GM12878 (cell line): ENCODE results near the gene RABEP1. TPM values are rescaled to one million over a fixed set of nuclear protein-coding genes. Genes with fewer than 3 reads are reported as not detected.

ENCODE experiments used
- ATAC-seq: fragments of 200-7000 bp; cut with Tn5 transposase; 3 replicates; pipeline ENCODE4 v1.9.1; 2020; ENCODE audit warnings: mild to moderate bottlenecking, moderate library complexity
- BruUV-seq: library from RNA; stranded (reverse); fragments of 400-500 nt; replicated peaks from 2 replicates; lab custom pipeline; 2021; lab: Mats Ljungman, UMichigan
- CTCF ChIA-PET: fragments of 300-600 bp; sonication (Branson Sonifier 250); formaldehyde crosslinking; extraction: SDS; loops from one replicate; lab custom pipeline; 2021; ENCODE audit warnings: inconsistent platforms; lab: Yijun Ruan, JAX
- POLR2A ChIA-PET: fragments of 350-600 bp; formaldehyde crosslinking; extraction: SDS; loops from one replicate; lab custom pipeline; 2021; ENCODE audit warnings: inconsistent platforms; lab: Charles Lee
- RAD21 ChIA-PET: fragments of 300-600 bp; sonication (Branson Sonifier 250); formaldehyde crosslinking; loops from one replicate; lab custom pipeline; 2023; ENCODE audit warnings: antibody characterized with exemption; ENCODE audit not compliant: unreplicated experiment; lab: Charles Lee
- SMC1A ChIA-PET: fragments of 300-600 bp; sonication (Branson Sonifier 250); formaldehyde crosslinking; loops from one replicate; lab custom pipeline; 2023; ENCODE audit not compliant: unreplicated experiment, uncharacterized antibody; lab: Charles Lee
- DNase-seq: peaks from one replicate; pipeline ENCODE4 v3.0.0-alpha.2; 2011; ENCODE audit warnings: low read depth, low spot score
- FAIRE-seq: peaks from 3 replicates; lab custom pipeline; 2011; peaks lifted over from hg19 to GRCh38; lab: Jason Lieb, UNC
- H2AFZ ChIP-seq: 2 replicates; pipeline ENCODE4 v1.6.0; 2011; ENCODE audit warnings: low read depth, low read length, control low read depth; ENCODE audit not compliant: control insufficient read depth
- H3K27ac ChIP-seq: 2 replicates; pipeline ENCODE4 v1.5.1; 2011; ENCODE audit warnings: control low read depth; ENCODE audit not compliant: control insufficient read depth, insufficient read depth
- H3K27me3 ChIP-seq, 2 experiments: replicated peaks in 1 of 2; 2 replicates each; pipeline versions ENCODE4 v1.6.0 to v1.6.1; 2011; ENCODE audit warnings: low read length in 1 of 2; ENCODE audit not compliant: control insufficient read depth in 2 of 2, insufficient read depth in 2 of 2
- H3K36me3 ChIP-seq, 2 experiments: 2 replicates each; pipeline ENCODE4 v1.5.1; 2011; ENCODE audit warnings: low read length in 1 of 2; ENCODE audit not compliant: control insufficient read depth in 2 of 2, insufficient read depth in 2 of 2
- H3K4me1 ChIP-seq: 2 replicates; pipeline ENCODE4 v1.6.1; 2011; ENCODE audit warnings: mild to moderate bottlenecking, low read length, moderate library complexity, mixed read lengths; ENCODE audit not compliant: control insufficient read depth, insufficient read depth
- H3K4me2 ChIP-seq: 2 replicates; pipeline ENCODE4 v1.6.0; 2011; ENCODE audit warnings: control low read depth; ENCODE audit not compliant: control insufficient read depth, insufficient read depth
- H3K4me3 ChIP-seq: fragments of 200-600 bp; sonication (generic); 2 replicates; pipeline ENCODE4 v1.5.1; 2016
- H3K79me2 ChIP-seq: 2 replicates; pipeline ENCODE4 v1.6.0; 2011; ENCODE audit warnings: low read length; ENCODE audit not compliant: control insufficient read depth, insufficient read depth
- H3K9ac ChIP-seq: 2 replicates; pipeline ENCODE4 v1.8.0; 2011; ENCODE audit warnings: low read length, control low read depth, mixed read lengths; ENCODE audit not compliant: control insufficient read depth, insufficient read depth
- H3K9me3 ChIP-seq: replicated peaks from 3 replicates; pipeline ENCODE4 v1.5.1; 2011; ENCODE audit warnings: mild to moderate bottlenecking, low read length; ENCODE audit not compliant: control insufficient read depth, insufficient read depth
- H4K20me1 ChIP-seq: 2 replicates; pipeline ENCODE4 v1.6.0; 2011; ENCODE audit not compliant: control insufficient read depth, insufficient read depth
- BHLHE40 ChIP-seq, 2 experiments: fragments of 450-650 bp in 1 of 2; IDR thresholded peaks; 2 replicates each; pipeline ENCODE4 v1.6.1; 2011 to 2017; ENCODE audit warnings: low read depth in 2 of 2, borderline replicate concordance in 1 of 2, improper control_type of control experiment in 1 of 2, low read length in 1 of 2, mild to moderate bottlenecking in 1 of 2
- BRCA1 ChIP-seq: IDR thresholded peaks from 2 replicates; pipeline ENCODE4 v1.6.1; 2011; ENCODE audit warnings: low read depth, low read length, improper control_type of control experiment
- ETV6 ChIP-seq, 2 experiments: fragments of 450-650 bp in 1 of 2; IDR thresholded peaks in 1 of 2; conservative IDR thresholded peaks in 1 of 2; 2 replicates each; pipeline ENCODE4 v1.6.1; 2014; ENCODE audit warnings: antibody characterized with exemption in 1 of 2, borderline replicate concordance in 1 of 2, low read depth in 1 of 2, mild to moderate bottlenecking in 1 of 2, moderate library complexity in 1 of 2
- GABPA ChIP-seq: IDR thresholded peaks from 2 replicates; pipeline ENCODE4 v1.6.1; 2014; ENCODE audit warnings: antibody characterized with exemption, low read depth, mild to moderate bottlenecking, inconsistent platforms
- HCFC1 ChIP-seq: fragments of 150-350 bp; IDR thresholded peaks from 2 replicates; pipeline ENCODE4 v1.6.1; 2014; ENCODE audit warnings: low read length
- MEF2A ChIP-seq: IDR thresholded peaks from 2 replicates; pipeline ENCODE4 v1.6.1; 2011; ENCODE audit warnings: low read depth, mild to moderate bottlenecking, low read length, moderate library complexity; ENCODE audit not compliant: insufficient read depth
- NFIC ChIP-seq: IDR thresholded peaks from 2 replicates; pipeline ENCODE4 v1.6.1; 2012; ENCODE audit warnings: low read depth, mild to moderate bottlenecking, inconsistent platforms, low read length, moderate library complexity
- PAX8 ChIP-seq: fragments of 450-650 bp; IDR thresholded peaks from 2 replicates; pipeline ENCODE4 v1.6.1; 2017; ENCODE audit warnings: mild to moderate bottlenecking, moderate library complexity
- POLR2AphosphoS5 ChIP-seq: IDR thresholded peaks from 2 replicates; pipeline ENCODE4 v1.6.1; 2011; ENCODE audit warnings: mild to moderate bottlenecking, low read length, inconsistent platforms
- SMAD5 ChIP-seq: IDR thresholded peaks from 2 replicates; pipeline ENCODE4 v1.6.1; 2016; ENCODE audit warnings: antibody characterized with exemption, low read depth
- SMC3 ChIP-seq: IDR thresholded peaks from 2 replicates; pipeline ENCODE4 v1.6.1; 2011; ENCODE audit warnings: low read length, improper control_type of control experiment, borderline replicate concordance
- SRF ChIP-seq, 2 experiments: IDR thresholded peaks; 2 replicates each; pipeline ENCODE4 v1.6.1; 2011; ENCODE audit warnings: low read depth in 2 of 2, low read length in 2 of 2, mild to moderate bottlenecking in 1 of 2, moderate library complexity in 1 of 2
- YBX1 ChIP-seq: fragments of 450-650 bp; IDR thresholded peaks from 2 replicates; pipeline ENCODE4 v1.6.1; 2016; ENCODE audit warnings: antibody characterized with exemption
- ZBTB11 ChIP-seq: fragments of 450-650 bp; formaldehyde crosslinking; IDR thresholded peaks from 2 replicates; pipeline ENCODE4 v1.5.0; 2022; ENCODE audit warnings: mild to moderate bottlenecking, missing genetic modification characterization
- ZBTB4 ChIP-seq: fragments of 450-650 bp; formaldehyde crosslinking; IDR thresholded peaks from 2 replicates; pipeline ENCODE4 v1.4.0; 2022; ENCODE audit warnings: mild to moderate bottlenecking, moderate library complexity
- ZSCAN29 ChIP-seq: fragments of 450-650 bp; IDR thresholded peaks from 2 replicates; pipeline ENCODE4 v1.6.1; 2017; ENCODE audit warnings: mild to moderate bottlenecking, moderate library complexity
- WGBS: methylation state at CpG from one replicate; pipeline ENCODE4 v1.1.6; 2016; ENCODE audit warnings: low lambda C conversion rate; ENCODE audit not compliant: insufficient replicate concordance, insufficient coverage; ENCODE audit errors: missing lambda C conversion rate; 5-methylcytosine and 5-hydroxymethylcytosine counted together
- in situ Hi-C: fragments of 300-500 bp; cut with MboI; formaldehyde crosslinking; loops from 9 replicates; pipeline ENCODE4 v1.14.3; 2018; ENCODE audit warnings: mixed read lengths
- intact Hi-C: fragments of 100-400 bp; cut with micrococcal nuclease; formaldehyde crosslinking; loops from one replicate; pipeline ENCODE4 v1.14.2; 2022; ENCODE audit not compliant: unreplicated experiment
- polyA plus RNA-seq, 11 experiments: library from polyadenylated mRNA; depleted of rRNA in 4 of 11; unstranded in 6 of 11; stranded (reverse) in 5 of 11; fragments of >200 nt; fragmentation: Nextera tagmentation in 4 of 11; fragmentation: Illumina TruSeq in 1 of 11; extraction: Ambion mirVana in 4 of 11; extraction: Trizol in 1 of 11; gene quantifications; 1 replicate in 1 of 11; 2 replicates in 10 of 11; pipeline versions ENCODE4 v1.2.1 to v1.2.3, GENCODE V29; 2011 to 2016; ENCODE audit warnings: inconsistent platforms in 2 of 11, missing spikeins in 2 of 11, low read depth in 1 of 11
- total RNA-seq, 4 experiments: library from RNA; depleted of rRNA in 3 of 4; stranded (reverse); fragments of >200 nt in 3 of 4; fragmentation: Illumina TruSeq in 1 of 4; extraction: Trizol in 1 of 4; gene quantifications; 2 replicates each; pipeline versions ENCODE4 v1.2.1 to v1.2.3, GENCODE V29; 2013 to 2021

RABEP1 gene
- total and polyA plus RNA-seq, 10 of the 15 experiments (the other 5 are each of a cell fraction or from before 2014, with no cell fraction given): 13.4 to 71.4 (median 59.8) TPM

- no peak for TF ChIP-seq ETV6 (conservative IDR thresholded peaks at IDR 0.05 in 1 of 2, IDR thresholded peaks at IDR 0.05 in 1 of 2; ENCODE audit: borderline replicate concordance in 1 of 2, low read depth in 1 of 2)
- TF ChIP-seq ZBTB11 (CRISPR knock-in tag): no peak
- TF ChIP-seq SRF (IDR thresholded peaks at IDR 0.05; ENCODE audit: low read depth in 2 of 2, low read length in 2 of 2): no peak
- no peak for TF ChIP-seq HCFC1
- TF ChIP-seq BRCA1: no peak
- TF ChIP-seq, all 136 proteins: peak for 0
Observed at GRCh38 chr17:5354886-5355415, 72.9 kb downstream of the RABEP1 start (continued).

DNA sequence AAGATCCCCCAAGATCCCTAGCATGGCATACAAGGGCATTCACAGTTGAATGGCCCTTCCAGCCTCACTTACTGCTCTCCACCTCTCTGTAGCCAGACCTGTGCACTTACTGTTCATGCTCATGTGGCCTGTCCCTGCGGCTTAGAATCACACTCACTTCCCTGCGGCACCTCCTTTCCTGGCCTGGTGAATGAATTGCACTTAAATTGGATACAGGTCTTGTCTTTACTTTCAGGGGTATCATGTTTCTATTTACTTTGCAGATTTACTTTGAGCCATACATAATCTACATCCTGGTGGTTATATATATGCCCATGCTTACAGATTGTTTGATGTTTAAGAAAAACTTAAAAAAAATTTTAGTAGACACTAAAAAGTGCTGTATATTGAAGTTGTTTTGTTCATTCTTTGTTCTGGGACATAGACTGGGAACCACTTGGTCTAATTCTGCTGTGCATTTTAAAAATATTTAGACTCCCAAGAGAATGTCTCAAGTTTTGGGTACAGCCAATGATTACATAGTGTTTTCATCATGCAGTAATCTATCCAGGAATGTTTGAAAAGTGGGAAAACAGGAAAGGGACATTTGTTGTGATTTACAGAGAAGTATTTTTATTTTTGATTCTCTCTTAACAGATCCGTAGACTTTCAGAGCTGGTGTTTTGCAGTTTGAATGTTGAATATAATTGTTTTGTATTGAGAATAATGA lies 73.5 kb downstream of the RABEP1 start:
- Histone ChIP-seq H3K27me3 (no peaks in the 10 kb centered on the region), H3K9me3 (no peaks in the 10 kb centered on the region), H3K4me3 (no peak overlapping the region), H3K79me2 (no peaks in the 10 kb centered on the region), H3K36me3 (peaks cover 5 to 29% of the 10 kb centered on the region in 2 experiments), H3K4me2 (no peak overlapping the region), H2AFZ (no peak overlapping the region), H3K4me1 (no peaks in the 10 kb centered on the region), H3K9ac (no peak overlapping the region), H4K20me1 (no peaks in the 10 kb centered on the region), H3K27ac (no peak overlapping the region)
- intact Hi-C loops (no loop called here), in situ Hi-C loops (no loop called here)
- BruUV-seq: no TSS peak
- DNase-seq (no peak), FAIRE-seq (no peak), ATAC-seq (no peak)
- ChIA-PET POLR2A (no interaction called here), CTCF (no interaction called here), SMC1A (interaction anchor here (1.1 kb wide), 1 partner anchor 18 kb away, joined by 3 read pairs; no protein-coding TSS in a partner anchor), RAD21 (no interaction called here)
- WGBS: 98% methylated on average over 3 of the region's 3 CpGs
- TF ChIP-seq SMC3: no peak
- no peak for TF ChIP-seq MEF2A
- no peak for TF ChIP-seq ZSCAN29
- TF ChIP-seq POLR2AphosphoS5: no peak
- TF ChIP-seq ZBTB4 (CRISPR knock-in tag): no peak
- TF ChIP-seq SMAD5: no peak
- TF ChIP-seq YBX1: no peak
- no peak for TF ChIP-seq GABPA
- TF ChIP-seq PAX8: no peak
- TF ChIP-seq BHLHE40 (IDR thresholded peaks at IDR 0.05; ENCODE audit: borderline replicate concordance in 1 of 2, low read depth in 2 of 2, low read length in 1 of 2): no peak
- TF ChIP-seq NFIC: no peak
